K562 (cell line): ENCODE data around the gene FA2H. TPM values are rescaled to one million over a fixed set of nuclear protein-coding genes. Genes with fewer than 3 reads are reported as not detected.

Experiments
- BHLHE40 ChIP-seq: IDR thresholded peaks from 2 replicates; pipeline ENCODE4 v1.6.1; 2011; ENCODE audit warnings: low read length, improper control_type of control experiment
- KLF10 ChIP-seq: fragments of 250-450 bp; sonication (Bioruptor Pico); IDR thresholded peaks from 2 replicates; pipeline ENCODE4 v1.6.1; 2021; ENCODE audit warnings: matching md5 sums
- NFIX ChIP-seq: fragments of 250-450 bp; sonication (Bioruptor Pico); IDR thresholded peaks from 2 replicates; pipeline ENCODE4 v1.4.0; 2020; ENCODE audit warnings: low read depth, mild to moderate bottlenecking, moderate library complexity
- TAF7 ChIP-seq: fragments of 450-650 bp; IDR thresholded peaks from 2 replicates; pipeline ENCODE4 v1.6.1; 2016; ENCODE audit warnings: missing genetic modification characterization, missing compliant biosample characterization
- TBL1XR1 ChIP-seq, 2 experiments: IDR thresholded peaks; 2 replicates each; pipeline ENCODE4 v1.6.1; 2012; ENCODE audit warnings: improper control_type of control experiment in 2 of 2, low read length in 2 of 2, mild to moderate bottlenecking in 1 of 2
- TCFL5 ChIP-seq: fragments of 250-450 bp; sonication (Bioruptor Pico); conservative IDR thresholded peaks from 2 replicates; pipeline ENCODE4 v1.6.1; 2021; ENCODE audit warnings: mild to moderate bottlenecking, moderate library complexity, matching md5 sums
- XRCC4 ChIP-seq: IDR thresholded peaks from one replicate; pipeline ENCODE4 v1.6.1; 2011; ENCODE audit not compliant: insufficient read depth, insufficient read length; ENCODE audit errors: extremely low read depth
- polyA plus RNA-seq, 8 experiments: library from polyadenylated mRNA; depleted of rRNA in 4 of 8; stranded (reverse) in 5 of 8; unstranded in 3 of 8; fragments of >200 nt; fragmentation: Nextera tagmentation in 2 of 8; fragmentation: Illumina TruSeq in 1 of 8; extraction: Ambion mirVana in 2 of 8; extraction: Trizol in 1 of 8; gene quantifications; 2 replicates each; pipeline versions ENCODE4 v1.2.1 to v1.2.3, GENCODE V29; 2011 to 2014; ENCODE audit warnings: inconsistent platforms in 1 of 8, missing spikeins in 1 of 8
- total RNA-seq, 7 experiments: library from RNA; depleted of rRNA in 6 of 7; stranded (reverse); fragments of >200 nt in 6 of 7; fragmentation: Illumina TruSeq in 2 of 7; extraction: Trizol in 2 of 7; gene quantifications; 2 replicates each; pipeline versions ENCODE4 v1.2.1 to v1.2.3, GENCODE V29; 2011 to 2021; ENCODE audit warnings: low replicate concordance in 1 of 7
- TF ChIP-seq, protein P1 (sequence below), 2 experiments: fragments of 450-650 bp; IDR thresholded peaks; 2 replicates each; pipeline ENCODE4 v1.6.1; 2016; ENCODE audit warnings: mild to moderate bottlenecking in 2 of 2, borderline replicate concordance in 1 of 2, low read depth in 1 of 2, moderate library complexity in 1 of 2
- TF ChIP-seq, protein P2 (sequence below): fragments of 450-650 bp; IDR thresholded peaks from 2 replicates; pipeline ENCODE4 v1.6.1; 2016; ENCODE audit warnings: antibody characterized with exemption
- TF ChIP-seq, protein P3 (sequence below): fragments of 450-650 bp; IDR thresholded peaks from 2 replicates; pipeline ENCODE4 v1.6.1; 2017; ENCODE audit warnings: antibody characterized with exemption
- TF ChIP-seq, protein P4 (sequence below), 2 experiments: fragments of 450-650 bp; IDR thresholded peaks; 2 replicates each; pipeline ENCODE4 v1.6.1; 2016

FA2H gene
- total and polyA plus RNA-seq, 9 of the 15 experiments (the other 6 are each of a cell fraction or from before 2014, with no cell fraction given) = not detected

DNA sequence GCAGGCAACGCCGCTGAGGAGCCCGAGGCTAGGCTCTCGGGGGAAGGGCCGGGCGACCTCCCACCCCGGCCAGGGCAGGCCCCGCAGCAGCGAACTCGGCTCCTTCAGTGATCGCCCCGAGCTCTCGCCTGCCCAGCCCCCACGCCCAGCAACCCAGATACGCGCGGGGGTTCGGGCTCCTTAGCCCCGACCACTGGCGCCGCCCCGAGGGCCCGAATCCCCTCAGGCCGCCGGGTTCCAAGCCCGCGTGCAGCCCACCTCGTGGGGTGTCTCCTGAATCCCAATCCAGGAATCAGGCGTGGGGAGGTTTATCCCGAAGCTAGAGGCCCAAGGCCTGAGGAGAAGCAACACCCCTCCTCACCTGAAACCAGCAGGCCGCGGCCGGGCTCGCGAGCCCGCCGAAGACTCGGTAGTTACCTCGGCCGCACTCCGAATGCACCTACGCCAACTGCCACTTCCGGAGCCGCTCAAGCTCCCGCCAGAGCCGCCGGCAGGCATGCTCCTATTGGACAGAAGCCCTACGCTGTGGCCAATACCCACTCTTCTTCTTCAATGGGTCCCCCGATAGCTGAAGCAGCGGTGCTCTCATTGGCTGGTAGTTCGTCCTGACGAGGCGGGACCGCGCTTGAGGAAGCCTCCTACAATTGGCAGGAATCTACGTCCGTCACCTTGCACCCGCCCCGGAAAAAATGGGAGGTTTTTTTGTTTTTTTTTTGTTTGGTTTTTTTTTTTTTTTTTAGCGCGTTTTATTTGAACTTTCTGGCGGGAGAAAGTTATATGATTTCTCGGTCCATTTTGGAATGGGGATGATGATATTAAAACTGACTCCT, 108.0 kb downstream of the FA2H start, which contains the start of gene RFWD3 (continued):
- TF ChIP-seq TBL1XR1 (IDR thresholded peaks at IDR 0.05; ENCODE audit: low read length in 2 of 2) (no peak), BHLHE40 (no peak), KLF10 (CRISPR knock-in tag) (no peak), XRCC4 (no peak), TAF7 (peak; percentile 82), TCFL5 (no peak), NFIX (no peak)
- TF ChIP-seq, protein P1, sequence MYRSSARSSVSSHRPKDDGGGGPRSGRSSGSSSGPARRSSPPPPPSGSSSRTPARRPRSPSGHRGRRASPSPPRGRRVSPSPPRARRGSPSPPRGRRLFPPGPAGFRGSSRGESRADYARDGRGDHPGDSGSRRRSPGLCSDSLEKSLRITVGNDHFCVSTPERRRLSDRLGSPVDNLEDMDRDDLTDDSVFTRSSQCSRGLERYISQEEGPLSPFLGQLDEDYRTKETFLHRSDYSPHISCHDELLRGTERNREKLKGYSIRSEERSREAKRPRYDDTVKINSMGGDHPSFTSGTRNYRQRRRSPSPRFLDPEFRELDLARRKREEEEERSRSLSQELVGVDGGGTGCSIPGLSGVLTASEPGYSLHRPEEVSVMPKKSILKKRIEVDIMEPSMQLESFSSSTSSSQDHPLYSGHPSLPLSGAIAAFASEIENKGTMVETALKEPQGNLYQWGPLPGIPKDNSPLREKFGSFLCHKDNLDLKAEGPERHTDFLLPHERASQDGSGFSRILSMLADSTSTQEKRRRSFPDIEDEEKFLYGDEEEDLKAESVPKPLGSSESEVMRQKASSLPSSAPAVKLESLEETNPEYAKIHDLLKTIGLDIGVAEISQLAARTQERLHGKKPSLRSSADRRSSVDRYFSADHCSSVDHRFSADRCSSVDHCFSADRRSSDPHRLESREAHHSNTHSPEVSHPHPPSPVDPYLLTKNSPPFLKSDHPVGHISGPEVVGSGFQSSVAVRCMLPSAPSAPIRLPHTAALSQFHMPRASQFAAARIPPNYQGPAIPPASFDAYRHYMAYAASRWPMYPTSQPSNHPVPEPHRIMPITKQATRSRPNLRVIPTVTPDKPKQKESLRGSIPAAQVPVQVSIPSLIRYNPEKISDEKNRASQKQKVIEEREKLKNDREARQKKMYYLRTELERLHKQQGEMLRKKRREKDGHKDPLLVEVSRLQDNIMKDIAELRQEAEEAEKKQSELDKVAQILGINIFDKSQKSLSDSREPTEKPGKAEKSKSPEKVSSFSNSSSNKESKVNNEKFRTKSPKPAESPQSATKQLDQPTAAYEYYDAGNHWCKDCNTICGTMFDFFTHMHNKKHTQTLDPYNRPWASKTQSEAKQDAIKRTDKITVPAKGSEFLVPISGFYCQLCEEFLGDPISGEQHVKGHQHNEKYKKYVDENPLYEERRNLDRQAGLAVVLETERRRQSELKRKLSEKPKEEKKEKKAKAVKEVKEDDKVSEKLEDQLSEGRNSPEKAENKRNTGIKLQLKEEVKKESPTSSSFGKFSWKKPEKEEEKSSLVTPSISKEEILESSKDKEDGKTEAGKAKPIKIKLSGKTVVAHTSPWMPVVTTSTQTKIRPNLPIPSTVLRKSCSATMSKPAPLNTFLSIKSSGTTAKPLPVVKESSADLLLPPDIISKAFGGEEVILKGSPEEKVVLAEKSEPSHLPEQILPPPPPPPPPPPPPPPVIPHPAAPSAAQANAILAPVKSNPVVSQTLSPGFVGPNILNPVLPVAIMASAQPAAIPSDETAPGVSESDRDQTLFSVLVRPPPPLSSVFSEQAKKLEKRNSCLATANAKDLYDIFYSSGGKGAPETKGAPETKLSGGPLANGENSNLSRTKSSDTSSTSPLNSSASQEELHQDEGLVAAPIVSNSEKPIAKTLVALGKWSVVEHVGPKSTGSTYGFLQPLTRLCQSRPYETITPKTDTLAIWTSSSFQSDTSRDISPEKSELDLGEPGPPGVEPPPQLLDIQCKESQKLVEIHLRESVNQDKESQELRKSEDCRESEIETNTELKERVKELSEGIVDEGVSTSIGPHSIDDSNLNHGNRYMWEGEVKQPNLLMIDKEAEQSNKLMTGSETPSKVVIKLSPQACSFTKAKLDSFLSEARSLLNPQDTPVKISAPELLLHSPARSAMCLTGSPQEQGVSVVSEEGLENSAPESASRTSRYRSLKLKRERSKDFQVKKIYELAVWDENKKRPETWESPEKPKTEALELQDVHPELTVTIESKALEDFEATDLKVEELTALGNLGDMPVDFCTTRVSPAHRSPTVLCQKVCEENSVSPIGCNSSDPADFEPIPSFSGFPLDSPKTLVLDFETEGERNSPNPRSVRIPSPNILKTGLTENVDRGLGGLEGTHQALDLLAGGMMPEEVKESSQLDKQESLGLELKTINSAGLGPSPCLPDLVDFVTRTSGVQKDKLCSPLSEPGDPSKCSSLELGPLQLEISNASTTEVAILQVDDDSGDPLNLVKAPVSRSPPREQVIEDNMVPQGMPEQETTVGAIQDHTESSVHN (IDR thresholded peaks at IDR 0.05; ENCODE audit: borderline replicate concordance in 1 of 2, low read depth in 1 of 2) = no peak
- TF ChIP-seq, protein P2, sequence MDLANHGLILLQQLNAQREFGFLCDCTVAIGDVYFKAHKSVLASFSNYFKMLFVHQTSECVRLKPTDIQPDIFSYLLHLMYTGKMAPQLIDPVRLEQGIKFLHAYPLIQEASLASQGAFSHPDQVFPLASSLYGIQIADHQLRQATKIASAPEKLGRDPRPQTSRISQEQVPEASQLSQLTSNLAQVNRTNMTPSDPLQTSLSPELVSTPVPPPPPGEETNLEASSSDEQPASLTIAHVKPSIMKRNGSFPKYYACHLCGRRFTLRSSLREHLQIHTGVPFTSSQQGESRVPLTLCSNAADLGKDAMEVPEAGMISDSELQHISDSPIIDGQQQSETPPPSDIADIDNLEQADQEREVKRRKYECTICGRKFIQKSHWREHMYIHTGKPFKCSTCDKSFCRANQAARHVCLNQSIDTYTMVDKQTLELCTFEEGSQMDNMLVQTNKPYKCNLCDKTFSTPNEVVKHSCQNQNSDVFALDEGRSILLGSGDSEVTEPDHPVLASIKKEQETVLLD = no peak
- TF ChIP-seq, protein P3, sequence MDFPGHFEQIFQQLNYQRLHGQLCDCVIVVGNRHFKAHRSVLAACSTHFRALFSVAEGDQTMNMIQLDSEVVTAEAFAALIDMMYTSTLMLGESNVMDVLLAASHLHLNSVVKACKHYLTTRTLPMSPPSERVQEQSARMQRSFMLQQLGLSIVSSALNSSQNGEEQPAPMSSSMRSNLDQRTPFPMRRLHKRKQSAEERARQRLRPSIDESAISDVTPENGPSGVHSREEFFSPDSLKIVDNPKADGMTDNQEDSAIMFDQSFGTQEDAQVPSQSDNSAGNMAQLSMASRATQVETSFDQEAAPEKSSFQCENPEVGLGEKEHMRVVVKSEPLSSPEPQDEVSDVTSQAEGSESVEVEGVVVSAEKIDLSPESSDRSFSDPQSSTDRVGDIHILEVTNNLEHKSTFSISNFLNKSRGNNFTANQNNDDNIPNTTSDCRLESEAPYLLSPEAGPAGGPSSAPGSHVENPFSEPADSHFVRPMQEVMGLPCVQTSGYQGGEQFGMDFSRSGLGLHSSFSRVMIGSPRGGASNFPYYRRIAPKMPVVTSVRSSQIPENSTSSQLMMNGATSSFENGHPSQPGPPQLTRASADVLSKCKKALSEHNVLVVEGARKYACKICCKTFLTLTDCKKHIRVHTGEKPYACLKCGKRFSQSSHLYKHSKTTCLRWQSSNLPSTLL = no peak
- TF ChIP-seq, protein P4, sequence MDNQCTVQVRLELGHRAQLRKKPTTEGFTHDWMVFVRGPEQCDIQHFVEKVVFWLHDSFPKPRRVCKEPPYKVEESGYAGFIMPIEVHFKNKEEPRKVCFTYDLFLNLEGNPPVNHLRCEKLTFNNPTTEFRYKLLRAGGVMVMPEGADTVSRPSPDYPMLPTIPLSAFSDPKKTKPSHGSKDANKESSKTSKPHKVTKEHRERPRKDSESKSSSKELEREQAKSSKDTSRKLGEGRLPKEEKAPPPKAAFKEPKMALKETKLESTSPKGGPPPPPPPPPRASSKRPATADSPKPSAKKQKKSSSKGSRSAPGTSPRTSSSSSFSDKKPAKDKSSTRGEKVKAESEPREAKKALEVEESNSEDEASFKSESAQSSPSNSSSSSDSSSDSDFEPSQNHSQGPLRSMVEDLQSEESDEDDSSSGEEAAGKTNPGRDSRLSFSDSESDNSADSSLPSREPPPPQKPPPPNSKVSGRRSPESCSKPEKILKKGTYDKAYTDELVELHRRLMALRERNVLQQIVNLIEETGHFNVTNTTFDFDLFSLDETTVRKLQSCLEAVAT (IDR thresholded peaks at IDR 0.05) = peak in 1 of 2 experiments; percentile 98; a peak in 2 of 4 replicates
